Eye (tissue), 1 donor: ENCODE results near the gene NFRKB.
"Not testable (repeated sequence)": the region's sequence is repeated elsewhere in the genome, so short reads cannot be mapped to it uniquely, and the experiment has no call there.

Source experiments
- DNase-seq: peaks from one replicate; pipeline ENCODE4 v3.0.0-alpha.2; 2015

The NFRKB gene

DNA sequence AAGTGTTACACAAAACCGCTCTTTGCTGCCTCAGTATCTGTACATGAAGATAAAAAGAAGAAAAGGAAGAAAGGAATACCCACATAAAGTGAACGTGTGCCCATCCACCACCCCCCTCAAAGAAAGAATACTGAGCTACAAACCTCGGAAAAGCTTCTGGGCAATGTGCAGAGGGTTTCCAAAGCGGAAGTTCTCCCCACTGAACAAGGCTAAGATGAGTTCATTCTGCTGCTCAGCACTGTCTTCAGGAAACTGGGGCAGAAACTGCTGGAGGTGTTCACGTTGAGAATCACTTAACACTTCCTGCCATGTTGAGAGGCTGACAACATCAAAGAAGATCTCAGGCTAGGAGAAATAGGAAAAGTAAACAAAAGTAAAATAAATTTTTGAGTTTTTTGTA lies 6.9 kb downstream of the NFRKB start:
- DNase-seq = no peak

DNA sequence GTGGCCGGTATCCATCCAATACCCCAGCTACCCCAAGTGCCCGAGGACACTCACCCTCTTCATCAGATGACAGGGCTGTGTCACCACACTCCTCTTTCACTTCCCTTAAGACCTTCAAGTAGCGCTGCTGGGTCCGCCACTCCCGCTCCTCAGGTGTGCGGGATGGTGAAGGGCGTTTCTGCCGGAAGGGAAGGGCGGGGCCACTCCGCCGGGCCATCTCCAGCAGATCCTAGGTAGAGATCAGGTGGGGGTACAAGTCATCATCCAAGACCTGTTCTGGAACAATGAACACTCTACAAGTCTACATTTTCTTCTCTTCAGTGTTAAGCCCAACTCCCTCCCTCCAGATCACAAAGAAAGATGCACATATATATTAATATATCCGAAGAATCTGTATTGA lies 10.0 kb downstream of the NFRKB start:
- no peak for DNase-seq

DNA sequence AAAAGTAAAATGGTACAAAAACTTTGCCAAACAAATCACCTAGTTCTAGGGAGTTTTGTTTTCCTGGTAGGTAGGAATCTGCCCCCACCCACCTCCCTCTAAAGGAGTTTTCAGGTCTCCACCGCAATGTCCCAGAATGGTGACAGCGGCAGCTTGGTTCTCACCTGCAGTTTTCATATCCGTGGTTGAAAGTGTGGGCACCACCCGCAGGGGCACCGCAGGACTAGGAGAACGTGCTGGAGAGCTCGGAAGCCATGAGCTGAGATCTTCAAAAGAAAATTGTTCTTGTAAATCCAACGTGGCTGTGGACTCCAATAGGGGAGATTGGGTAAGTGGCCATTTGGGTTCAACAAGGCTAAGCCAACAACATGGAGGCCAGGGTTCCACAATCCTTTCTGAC lies 10.8 kb downstream of the NFRKB start:
- no peak for DNase-seq

DNA sequence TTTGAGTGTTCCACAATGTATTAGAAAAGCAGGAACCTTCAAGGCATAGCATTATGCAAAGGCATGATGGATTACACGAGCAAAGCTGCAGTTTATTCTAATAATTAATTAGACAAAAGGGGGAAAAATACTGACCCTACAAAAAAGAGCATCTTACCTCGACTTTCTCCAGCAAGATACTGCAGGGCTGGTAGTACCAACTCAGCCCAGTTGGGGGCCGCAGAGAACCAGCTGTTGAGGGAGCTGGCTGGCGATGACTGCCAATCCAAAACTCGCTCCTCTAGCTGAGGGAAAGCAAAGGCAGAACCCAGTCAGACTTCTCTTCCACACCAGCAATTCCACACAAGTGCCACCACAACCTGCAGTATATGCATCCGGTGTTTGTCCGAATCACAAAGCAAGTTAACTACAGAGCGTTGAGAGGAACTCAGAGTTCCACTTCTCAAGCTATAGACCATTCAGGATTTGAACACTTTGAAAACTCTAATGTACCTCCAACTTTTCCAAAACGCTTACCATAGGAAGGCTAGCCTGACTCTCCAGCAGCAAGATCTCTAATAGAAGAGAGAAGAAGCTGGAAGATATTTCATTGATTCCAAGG lies 13.7 kb downstream of the NFRKB start:
- peak; percentile 33 for DNase-seq

DNA sequence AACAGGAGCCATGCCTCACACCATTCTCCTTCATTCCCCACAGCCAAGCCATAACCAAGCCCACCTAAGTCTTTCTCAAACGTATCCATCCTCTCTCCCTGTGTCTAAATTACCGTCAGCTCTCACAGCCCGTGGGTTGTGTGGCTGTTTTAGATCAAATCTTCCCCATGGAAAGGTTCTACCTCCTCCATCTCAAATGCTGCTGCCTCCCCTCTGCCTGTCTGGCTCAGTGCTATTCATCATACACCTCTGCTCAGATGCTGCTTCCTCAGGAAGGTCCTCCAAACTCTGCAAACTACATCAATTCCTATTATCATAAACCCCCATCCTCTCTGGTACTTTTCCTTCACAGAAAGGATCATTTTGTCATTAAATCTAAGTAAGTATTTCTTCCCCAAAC lies 15.1 kb downstream of the NFRKB start:
- no peak for DNase-seq

DNA sequence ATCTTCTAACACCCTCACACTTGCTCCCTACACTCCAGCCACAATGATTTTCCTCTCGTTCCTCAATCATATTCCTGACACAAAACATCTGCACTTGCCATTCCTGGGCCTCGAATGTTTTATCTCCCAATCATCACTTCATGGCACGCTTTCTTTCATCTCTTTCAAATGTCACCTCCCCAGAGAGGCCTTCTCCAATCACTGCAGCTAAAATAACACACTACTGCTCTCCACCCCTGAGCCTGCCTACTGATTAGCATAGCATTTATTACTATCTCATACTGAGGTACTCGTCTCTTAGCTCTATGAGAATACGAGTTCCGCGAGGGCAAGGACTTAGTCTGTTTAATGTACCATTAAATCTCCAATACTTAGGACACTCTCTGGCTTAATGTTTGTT lies 23.5 kb downstream of the NFRKB start:
- no peak for DNase-seq

DNA sequence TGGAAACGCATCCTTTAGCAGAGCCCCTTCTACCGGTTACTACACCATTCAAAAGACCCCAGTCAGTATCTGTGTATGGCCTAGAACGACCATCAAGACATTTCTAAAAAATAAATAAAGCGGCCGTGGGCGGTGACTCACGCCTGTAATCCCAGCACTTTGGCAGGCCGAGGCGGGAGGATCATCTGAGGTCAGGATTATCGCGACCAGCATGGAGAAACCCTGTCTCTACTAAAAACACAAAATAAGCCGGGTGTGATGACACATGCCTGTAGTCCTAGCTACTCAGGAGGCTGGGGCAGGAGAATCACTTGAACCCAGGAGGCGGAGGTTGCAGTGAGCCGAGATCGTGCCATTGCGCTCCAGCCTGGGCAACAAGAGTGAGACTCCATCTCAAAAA lies 26.8 kb downstream of the NFRKB start:
- DNase-seq = not testable (repeated sequence)

DNA sequence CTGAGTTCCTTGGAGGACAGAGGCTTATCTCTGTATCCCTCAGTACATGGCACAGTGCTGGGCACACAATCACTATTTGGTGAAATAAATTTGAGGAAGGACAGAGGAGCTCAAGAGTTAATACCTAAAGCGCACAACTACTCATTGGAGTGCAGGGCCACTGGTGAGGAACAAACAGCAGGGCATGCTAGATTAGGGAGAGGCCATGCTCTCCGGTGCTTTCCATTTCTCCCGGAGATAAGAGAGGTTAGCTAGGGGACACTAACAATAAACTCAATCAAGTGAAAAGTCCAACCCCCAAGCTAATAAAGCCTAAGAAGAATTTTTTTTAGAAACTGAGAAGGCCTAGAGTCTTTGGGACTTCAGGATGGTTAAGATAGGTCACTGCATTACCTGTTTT lies 29.1 kb downstream of the NFRKB start:
- peak; percentile 59 for DNase-seq

DNA sequence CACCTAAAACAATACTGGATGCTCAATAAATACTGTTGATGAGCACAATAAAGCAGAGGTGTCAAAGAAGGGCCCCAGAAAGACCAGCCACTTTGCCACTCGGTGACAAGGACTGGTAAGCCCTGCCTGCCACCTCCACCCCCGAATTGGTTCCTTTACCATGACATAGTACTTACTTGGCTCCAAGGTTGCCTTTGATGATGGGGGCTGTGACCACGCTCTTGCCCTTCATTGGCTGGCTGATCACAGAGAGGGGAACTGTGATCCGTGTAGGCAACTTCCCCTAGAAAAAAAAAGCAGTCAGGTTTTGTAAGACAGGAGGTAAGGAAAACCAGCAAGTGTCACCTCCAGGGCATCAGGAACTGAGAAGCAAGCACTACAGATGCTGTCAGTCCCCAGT lies 29.7 kb downstream of the NFRKB start:
- no peak for DNase-seq

DNA sequence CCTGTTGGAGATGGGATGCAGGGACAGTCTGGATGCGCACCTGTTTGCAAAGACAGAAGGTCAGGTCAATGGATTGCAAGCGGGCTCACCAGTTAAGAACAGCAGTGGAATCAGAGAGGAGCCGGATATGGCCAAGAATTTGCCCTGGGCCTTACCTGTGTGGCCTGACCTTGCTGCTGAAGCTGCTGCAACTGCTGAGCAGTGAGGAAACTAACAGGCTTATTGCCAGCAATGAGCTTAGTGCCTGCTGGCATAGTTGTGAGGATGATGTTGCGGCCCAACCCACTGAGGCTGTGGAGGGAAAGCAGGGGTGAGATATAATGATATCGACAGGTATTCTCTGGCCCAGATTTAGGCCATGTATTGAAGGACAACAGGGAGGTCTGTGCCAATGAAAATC lies 30.6 kb downstream of the NFRKB start:
- no peak for DNase-seq

DNA sequence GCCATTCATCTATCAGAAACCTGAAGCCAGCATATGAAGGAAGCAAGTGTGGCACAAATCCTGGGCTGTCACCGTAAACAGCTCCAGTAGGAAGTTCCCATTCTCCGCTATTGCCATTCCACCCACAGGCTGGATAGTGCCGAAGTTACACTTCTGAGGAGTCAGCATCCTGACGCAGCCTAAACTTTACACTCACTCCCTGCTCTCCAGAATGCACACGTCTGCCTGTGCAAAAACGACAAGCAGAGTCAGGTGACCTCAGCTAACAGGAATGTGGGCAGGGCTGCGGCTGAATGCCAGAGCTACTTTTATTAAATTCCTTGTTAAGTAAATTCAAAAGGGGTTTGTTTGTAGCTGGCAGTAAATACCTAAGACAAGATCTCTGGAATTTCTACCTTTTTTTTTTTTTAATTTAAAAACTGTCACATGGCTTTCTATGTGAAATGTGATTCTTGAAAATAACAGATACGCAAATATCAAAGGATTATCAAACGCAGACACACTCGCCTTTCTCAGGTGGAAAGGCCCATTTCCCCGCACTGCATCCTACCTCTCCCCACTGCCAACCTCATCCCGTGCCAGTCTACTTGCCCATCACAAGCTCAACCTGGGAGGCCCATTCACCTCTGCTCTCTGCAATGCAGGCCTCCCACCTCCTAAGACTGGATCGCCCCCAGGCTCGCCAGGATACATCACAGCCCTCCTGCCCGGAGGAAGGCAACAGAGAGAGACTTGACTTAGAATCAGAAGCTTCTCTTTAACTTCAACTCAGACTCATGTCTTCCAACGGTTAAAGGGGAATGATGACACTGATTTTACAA lies 33.5 kb downstream of the NFRKB start:
- peak; percentile 89 for DNase-seq

DNA sequence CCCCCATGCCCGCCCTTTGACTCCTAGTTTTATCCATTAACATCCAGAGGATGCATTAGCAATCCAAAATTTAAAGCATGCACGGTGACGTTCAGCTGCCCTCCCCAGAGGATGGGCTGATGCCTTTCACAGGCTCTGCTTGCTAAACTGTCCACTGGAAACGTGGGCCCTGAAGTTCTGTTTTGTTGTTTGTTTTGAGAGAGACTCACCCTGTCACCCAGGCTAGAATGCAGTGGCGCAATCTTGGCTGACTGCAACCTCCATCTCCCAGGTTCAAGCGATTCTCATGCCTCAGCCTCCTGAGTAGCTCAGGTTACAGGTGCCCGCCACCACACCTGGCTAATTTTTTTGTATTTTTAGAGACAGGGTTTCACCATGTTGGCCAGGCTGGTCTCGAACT lies 39.3 kb downstream of the NFRKB start:
- no peak for DNase-seq

DNA sequence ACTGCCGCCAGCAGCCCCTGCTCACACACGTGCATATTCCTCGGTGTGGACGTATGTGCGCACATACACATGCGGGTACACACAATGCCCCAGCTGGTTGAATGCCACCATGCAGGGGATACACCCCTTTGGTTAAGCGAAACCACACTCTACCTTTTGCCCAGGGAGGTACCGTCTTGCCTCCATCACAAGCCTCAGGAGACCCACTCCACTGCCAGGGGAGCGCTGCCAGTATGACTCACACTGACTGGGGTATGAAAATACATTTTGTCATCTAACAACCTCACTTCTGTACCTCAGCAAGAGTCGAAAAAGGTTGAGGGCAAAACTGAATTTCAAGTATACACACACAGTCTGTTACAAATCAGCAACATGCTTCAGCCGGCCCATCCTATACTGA lies 40.3 kb downstream of the NFRKB start:
- DNase-seq = no peak

DNA sequence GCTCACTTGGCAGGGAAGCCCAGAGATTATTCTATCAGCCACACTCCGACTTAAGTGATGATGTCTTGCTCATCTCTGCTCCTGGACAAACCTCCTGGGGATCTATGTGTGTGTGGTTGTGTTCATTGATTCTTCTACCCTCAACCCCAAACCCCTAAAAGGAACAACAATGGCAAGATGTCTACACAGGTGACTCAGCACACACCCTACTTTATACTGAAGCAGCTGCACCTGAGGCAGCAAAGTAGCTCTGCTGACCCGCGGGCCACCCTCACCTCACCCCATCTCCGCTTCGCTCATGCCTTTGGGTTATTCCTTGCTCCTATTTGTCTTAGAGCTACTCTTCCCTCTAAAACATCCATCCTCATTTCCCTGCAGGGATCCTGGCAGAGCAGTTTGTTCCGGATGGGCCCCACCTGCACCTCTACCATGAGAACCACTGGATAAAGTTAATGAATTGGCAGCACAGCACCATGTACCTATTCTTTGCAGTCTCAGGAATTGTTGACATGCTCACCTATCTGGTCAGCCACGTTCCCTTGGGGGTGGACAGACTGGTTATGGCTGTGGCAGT lies 41.1 kb downstream of the NFRKB start:
- DNase-seq = no peak

DNA sequence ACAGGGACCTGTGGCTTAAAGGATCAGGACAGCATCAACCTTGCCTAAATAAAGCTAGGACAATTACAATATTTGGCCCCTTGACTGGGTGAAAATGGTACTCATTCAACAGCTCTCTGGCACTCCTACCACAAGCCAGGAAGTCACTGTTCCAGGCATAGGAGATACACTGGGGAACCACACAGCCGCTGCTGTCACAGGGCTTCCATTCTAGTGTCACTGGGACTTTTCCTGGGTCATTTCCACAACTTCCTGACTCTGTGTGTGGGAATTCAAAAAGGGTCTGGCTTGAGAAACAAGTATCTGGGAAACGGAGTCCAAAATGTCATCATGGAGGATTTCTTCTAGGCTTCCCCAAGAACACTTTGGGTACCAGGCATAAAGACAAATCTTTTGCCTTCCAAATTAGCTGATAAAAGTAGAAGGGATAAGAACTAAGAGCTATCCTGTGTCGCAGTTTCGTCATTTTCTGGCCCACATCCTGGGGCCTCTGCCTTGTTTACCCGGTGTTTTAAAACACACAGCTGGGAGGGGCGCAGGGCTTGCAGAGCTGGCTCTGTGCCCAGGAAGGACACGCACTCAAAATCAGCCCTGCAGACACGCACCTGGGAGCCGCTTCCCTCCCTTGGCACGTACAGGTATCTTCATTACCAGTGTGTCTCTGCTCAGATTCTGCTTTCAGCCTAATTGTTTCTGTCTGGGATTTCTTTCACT lies 41.7 kb downstream of the NFRKB start:
- peak; percentile 49 for DNase-seq

DNA sequence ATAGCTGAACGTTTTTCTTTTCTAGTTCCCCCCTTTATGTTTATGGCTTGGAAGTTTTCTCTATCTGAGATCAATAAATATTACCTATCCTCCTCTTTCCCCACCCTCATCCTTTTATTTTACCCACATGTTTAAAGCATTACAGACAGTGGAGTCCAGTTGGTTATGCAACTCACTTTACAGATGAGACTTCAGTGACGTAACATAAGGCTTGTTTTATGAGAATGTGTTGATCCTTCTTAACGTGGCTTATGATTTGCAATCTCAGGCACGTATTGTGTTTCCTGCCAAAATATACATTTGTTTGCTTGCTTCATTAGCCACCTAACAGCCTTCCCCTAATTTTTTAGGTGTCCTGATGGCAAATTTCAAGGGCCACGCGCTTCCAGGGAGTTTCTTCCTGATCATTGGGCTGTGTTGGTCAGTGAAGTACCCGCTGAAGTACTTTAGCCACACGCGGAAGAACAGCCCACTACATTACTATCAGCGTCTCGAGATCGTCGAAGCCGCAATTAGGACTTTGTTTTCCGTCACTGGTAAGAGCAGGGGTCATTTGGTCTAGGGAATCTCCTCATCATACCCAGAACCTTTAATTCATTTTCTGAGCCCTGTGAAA lies 43.1 kb downstream of the NFRKB start:
- no peak for DNase-seq

DNA sequence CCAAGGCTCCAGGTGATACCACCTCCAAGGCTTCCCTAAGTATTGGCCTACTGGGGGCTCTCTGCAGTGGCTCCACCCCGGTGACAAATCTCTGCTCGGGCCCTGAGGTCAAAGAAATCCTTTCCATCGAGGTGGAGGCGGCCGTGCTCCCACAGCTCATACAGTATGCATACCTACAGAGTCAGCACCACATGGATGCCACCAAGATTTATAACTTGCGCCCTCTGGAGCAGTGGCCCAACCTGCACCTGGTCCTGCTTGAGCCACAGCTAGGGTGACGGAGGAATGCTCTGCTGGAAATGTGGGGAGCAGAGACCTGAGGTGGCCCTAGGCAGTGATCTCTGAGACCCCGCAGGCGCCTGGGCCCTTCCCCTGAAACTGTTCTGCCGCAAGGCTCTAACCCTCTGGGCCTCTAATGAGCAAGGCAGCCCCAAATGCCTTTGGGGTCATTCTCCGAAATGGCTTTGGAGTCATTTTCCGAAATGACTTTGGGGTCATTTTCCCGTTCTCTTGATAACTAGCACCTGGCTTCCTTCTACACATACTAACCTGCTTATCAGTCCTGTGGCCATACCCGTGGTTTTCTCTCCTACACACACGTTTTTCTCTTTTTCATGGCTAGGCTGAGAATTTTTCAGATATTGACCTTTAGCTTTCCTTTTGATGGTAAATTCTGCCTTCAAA lies 45.8 kb downstream of the NFRKB start:
- no peak for DNase-seq

DNA sequence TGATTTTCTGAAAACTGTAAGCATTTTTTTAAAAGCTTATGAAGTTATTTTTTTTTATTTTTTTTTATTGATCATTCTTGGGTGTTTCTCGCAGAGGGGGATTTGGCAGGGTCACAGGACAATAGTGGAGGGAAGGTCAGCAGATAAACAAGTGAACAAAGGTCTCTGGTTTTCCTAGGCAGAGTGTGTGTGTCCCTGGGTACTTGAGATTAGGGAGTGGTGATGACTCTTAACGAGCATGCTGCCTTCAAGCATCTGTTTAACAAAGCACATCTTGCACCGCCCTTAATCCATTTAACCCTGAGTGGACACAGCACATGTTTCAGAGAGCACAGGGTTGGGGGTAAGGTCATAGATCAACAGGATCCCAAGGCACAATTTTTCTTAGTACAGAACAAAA lies 48.0 kb downstream of the NFRKB start:
- DNase-seq = not testable (repeated sequence)

DNA sequence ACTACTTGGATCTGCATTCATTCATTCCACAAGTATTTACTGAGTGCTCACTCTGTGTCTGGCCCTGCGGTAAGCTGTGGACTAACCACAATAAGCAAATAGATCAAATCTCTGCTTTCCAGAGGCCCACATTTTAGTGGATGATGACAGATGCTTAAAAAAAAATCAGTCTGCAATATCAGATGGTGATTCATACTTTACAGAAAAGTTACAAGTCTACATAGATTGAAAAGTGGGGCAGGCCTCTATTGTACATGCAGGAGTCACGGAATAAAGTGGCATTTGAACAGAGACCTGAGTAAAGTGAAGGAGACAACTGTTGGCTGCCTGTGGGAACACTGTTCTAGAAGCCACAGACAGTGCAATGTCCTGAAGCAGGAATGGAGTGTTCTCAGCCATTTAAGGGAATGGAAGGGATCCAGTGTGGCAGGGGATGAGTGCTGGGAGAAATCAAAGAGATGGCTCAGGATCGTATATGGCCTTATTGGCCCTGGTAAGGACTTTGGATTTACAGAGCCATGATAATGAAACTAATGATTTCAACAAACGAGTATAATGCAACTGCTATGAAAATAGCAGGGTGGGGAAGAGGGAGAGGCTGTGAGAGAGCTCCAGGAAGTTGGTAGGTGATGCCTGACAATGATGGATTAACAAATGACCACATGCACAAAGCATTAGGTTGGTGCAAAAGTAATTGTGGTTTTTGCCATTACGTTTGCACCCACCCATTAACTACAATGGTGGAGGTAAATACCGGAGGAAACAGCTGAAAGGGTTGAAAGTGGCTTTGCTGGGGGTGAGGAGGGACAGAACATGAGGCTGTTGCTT lies 48.7 kb downstream of the NFRKB start:
- DNase-seq = peak; percentile 8
